Measurements from ENCODE around the gene RAG2.

The RAG2 gene

DNA sequence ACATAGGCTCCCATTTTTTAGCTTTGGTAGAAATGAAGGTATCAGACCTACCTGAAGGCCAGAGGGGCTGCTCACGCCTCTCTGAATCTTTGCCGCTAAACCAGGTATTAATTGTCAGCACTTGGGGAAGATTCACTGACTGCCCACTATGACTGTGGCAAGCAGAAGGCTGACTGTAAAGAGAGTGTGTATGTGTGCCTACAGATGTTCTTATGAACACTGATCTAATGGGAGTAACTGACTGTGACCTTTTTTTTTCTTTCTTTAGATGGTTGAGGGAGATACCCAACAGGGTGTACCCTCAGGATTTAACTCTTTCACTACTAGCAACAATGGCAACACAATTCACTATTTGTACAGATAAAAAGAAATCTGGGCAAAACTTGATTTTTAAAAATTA is at the start of gene RAG2:
Gene RAG2, minus strand, starts transcription at position 186 of the 400 bp plus-strand sequence. CDS start 4,068 bp downstream, outside the sequence.
- H3F3A ChIP-seq (ENCODE audit: insufficient read depth, low read length) = no peaks in the 10 kb centered on the region
- H3K4me3 ChIP-seq (ENCODE audit: low read depth, low read length, poor library complexity, severe bottlenecking) = peak within 1 kb of the TSS; percentile 75
- peaks cover 3% of the 10 kb centered on the region; the same call in 1 of the 2 replicates for H3K79me2 ChIP-seq (ENCODE audit: insufficient read depth, low read length)
- peaks cover 25% of the 10 kb centered on the region for H3K36me3 ChIP-seq (ENCODE audit: insufficient read depth, low read length)
- H3K9me3 ChIP-seq (ENCODE audit: low read length) = no peaks in the 10 kb centered on the region
- H3K4me2 ChIP-seq (ENCODE audit: low read length) = peak within 1 kb of the TSS; percentile 73
- H3K27ac ChIP-seq (ENCODE audit: low read depth, low read length, poor library complexity, severe bottlenecking) = peak within 1 kb of the TSS; percentile 88
- H4K20me1 ChIP-seq (ENCODE audit: insufficient read depth, low read length) = no peaks in the 10 kb centered on the region
- peak within 1 kb of the TSS; percentile 81 for H3K9ac ChIP-seq (ENCODE audit: low read length)
- no peak within 1 kb of the TSS for H2AFZ ChIP-seq (ENCODE audit: low read length)
- H3K27me3 ChIP-seq (ENCODE audit: insufficient read depth, low read length) = no peaks in the 10 kb centered on the region
- TF ChIP-seq EZH2 (IDR thresholded peaks at IDR 0.05; ENCODE audit: borderline replicate concordance, low read length) = no peak
- TF ChIP-seq, protein P1, sequence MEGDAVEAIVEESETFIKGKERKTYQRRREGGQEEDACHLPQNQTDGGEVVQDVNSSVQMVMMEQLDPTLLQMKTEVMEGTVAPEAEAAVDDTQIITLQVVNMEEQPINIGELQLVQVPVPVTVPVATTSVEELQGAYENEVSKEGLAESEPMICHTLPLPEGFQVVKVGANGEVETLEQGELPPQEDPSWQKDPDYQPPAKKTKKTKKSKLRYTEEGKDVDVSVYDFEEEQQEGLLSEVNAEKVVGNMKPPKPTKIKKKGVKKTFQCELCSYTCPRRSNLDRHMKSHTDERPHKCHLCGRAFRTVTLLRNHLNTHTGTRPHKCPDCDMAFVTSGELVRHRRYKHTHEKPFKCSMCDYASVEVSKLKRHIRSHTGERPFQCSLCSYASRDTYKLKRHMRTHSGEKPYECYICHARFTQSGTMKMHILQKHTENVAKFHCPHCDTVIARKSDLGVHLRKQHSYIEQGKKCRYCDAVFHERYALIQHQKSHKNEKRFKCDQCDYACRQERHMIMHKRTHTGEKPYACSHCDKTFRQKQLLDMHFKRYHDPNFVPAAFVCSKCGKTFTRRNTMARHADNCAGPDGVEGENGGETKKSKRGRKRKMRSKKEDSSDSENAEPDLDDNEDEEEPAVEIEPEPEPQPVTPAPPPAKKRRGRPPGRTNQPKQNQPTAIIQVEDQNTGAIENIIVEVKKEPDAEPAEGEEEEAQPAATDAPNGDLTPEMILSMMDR (IDR thresholded peaks at IDR 0.05; ENCODE audit: low read length) = no peak
- peaks cover 66% of the 10 kb centered on the region for H3K4me1 ChIP-seq (ENCODE audit: insufficient read depth, low read length, severe bottlenecking)
- H3K9me2 ChIP-seq (ENCODE audit: low read depth, low read length) = no peaks in the 10 kb centered on the region

DNA sequence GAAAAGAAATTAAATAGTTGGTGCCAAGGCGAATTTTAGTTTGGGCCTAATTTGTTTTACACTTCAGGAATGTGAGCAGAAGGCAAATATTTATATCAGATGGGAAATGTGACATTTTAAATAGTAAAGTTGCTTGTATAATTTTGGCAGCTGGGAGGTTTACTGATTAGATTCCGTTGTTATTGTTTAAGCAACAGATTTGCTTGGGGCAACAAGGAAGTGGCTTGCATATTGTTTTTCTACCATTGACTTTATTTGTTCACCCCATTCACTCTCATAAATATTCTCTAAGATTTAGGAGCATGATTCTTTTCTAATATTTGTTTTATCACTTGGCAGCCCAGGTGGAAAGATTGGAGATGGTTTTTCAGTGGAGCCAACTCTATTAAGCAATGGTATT is 40.5 kb upstream of the RAG2 start:
- H4K20me1 ChIP-seq (ENCODE audit: insufficient read depth, low read length) = no peaks in the 10 kb centered on the region
- no peaks in the 10 kb centered on the region for H3K36me3 ChIP-seq (ENCODE audit: insufficient read depth, low read length)
- H2AFZ ChIP-seq (ENCODE audit: low read length) = no peak overlapping the region
- no peaks in the 10 kb centered on the region for H3K79me2 ChIP-seq (ENCODE audit: insufficient read depth, low read length)
- H3K27me3 ChIP-seq (ENCODE audit: insufficient read depth, low read length) = no peaks in the 10 kb centered on the region
- no peaks in the 10 kb centered on the region for H3F3A ChIP-seq (ENCODE audit: insufficient read depth, low read length)
- H3K4me1 ChIP-seq (ENCODE audit: insufficient read depth, low read length, severe bottlenecking) = no peaks in the 10 kb centered on the region
- no peaks in the 10 kb centered on the region for H3K9me2 ChIP-seq (ENCODE audit: low read depth, low read length)
- no peak overlapping the region for H3K4me2 ChIP-seq (ENCODE audit: low read length)
- no peaks in the 10 kb centered on the region for H3K9me3 ChIP-seq (ENCODE audit: low read length)
- TF ChIP-seq, protein P1 (IDR thresholded peaks at IDR 0.05; ENCODE audit: low read length) = no peak
- TF ChIP-seq EZH2 (IDR thresholded peaks at IDR 0.05; ENCODE audit: borderline replicate concordance, low read length) = no peak
- no peak overlapping the region for H3K27ac ChIP-seq (ENCODE audit: low read depth, low read length, poor library complexity, severe bottlenecking)
- H3K4me3 ChIP-seq (ENCODE audit: low read depth, low read length, poor library complexity, severe bottlenecking) = no peak overlapping the region
- no peak overlapping the region for H3K9ac ChIP-seq (ENCODE audit: low read length)

GRCh38 chr11:36635066-36635862 is 37.2 kb upstream of the RAG2 start:
- no peaks in the 10 kb centered on the region for H3K9me3 ChIP-seq (ENCODE audit: low read length)
- H3F3A ChIP-seq (ENCODE audit: insufficient read depth, low read length) = no peaks in the 10 kb centered on the region
- no peak overlapping the region for H3K9ac ChIP-seq (ENCODE audit: low read length)
- TF ChIP-seq EZH2 (IDR thresholded peaks at IDR 0.05; ENCODE audit: borderline replicate concordance, low read length) = no peak
- TF ChIP-seq, protein P1 (IDR thresholded peaks at IDR 0.05; ENCODE audit: low read length) = no peak
- H3K4me1 ChIP-seq (ENCODE audit: insufficient read depth, low read length, severe bottlenecking) = peaks cover 17% of the 10 kb centered on the region
- no peaks in the 10 kb centered on the region for H3K27me3 ChIP-seq (ENCODE audit: insufficient read depth, low read length)
- no peak overlapping the region for H3K27ac ChIP-seq (ENCODE audit: low read depth, low read length, poor library complexity, severe bottlenecking)
- no peak overlapping the region for H2AFZ ChIP-seq (ENCODE audit: low read length)
- H3K79me2 ChIP-seq (ENCODE audit: insufficient read depth, low read length) = no peaks in the 10 kb centered on the region
- H3K36me3 ChIP-seq (ENCODE audit: insufficient read depth, low read length) = no peaks in the 10 kb centered on the region
- H3K9me2 ChIP-seq (ENCODE audit: low read depth, low read length) = no peaks in the 10 kb centered on the region
- H4K20me1 ChIP-seq (ENCODE audit: insufficient read depth, low read length) = no peaks in the 10 kb centered on the region
- no peak overlapping the region for H3K4me3 ChIP-seq (ENCODE audit: low read depth, low read length, poor library complexity, severe bottlenecking)
- no peak overlapping the region for H3K4me2 ChIP-seq (ENCODE audit: low read length)
